Loucy (cell line): Measurements from ENCODE around the gene FGF9.

Source experiments
- H2AFZ ChIP-seq: fragments of 200-600 bp; sonication (generic); 2 replicates; pipeline ENCODE4 v1.6.0; 2016; ENCODE audit warnings: antibody characterized with exemption, mild to moderate bottlenecking, low read length, moderate library complexity
- H3F3A ChIP-seq: fragments of 200-600 bp; 2 replicates; pipeline ENCODE4 v1.6.0; 2016; ENCODE audit warnings: antibody characterized with exemption, low read depth, mild to moderate bottlenecking
- H3K27me3 ChIP-seq: fragments of 200-600 bp; sonication (generic); 2 replicates; pipeline ENCODE4 v1.6.1; 2014; ENCODE audit warnings: low read length, mild to moderate bottlenecking; ENCODE audit not compliant: insufficient read depth, poor library complexity, severe bottlenecking
- H3K36me3 ChIP-seq: fragments of 200-600 bp; sonication (generic); 2 replicates; pipeline ENCODE4 v1.6.1; 2016; ENCODE audit warnings: low read length; ENCODE audit not compliant: insufficient read depth
- H3K4me1 ChIP-seq: fragments of 200-600 bp; sonication (generic); 2 replicates; pipeline ENCODE4 v1.5.1; 2014; ENCODE audit warnings: low read length, mild to moderate bottlenecking; ENCODE audit not compliant: insufficient read depth, poor library complexity, severe bottlenecking
- H3K4me2 ChIP-seq: fragments of 200-600 bp; sonication (generic); 2 replicates; pipeline ENCODE4 v1.6.0; 2014; ENCODE audit warnings: antibody characterized with exemption, low read length, low read depth, mild to moderate bottlenecking; ENCODE audit not compliant: poor library complexity, severe bottlenecking
- H3K4me3 ChIP-seq: fragments of 200-600 bp; sonication (generic); 2 replicates; pipeline ENCODE4 v1.5.1; 2014; ENCODE audit warnings: low read length, mild to moderate bottlenecking, mixed read lengths; ENCODE audit not compliant: poor library complexity, severe bottlenecking
- H3K79me2 ChIP-seq: fragments of 200-600 bp; sonication (generic); 2 replicates; pipeline ENCODE4 v1.6.1; 2014; ENCODE audit warnings: low read length; ENCODE audit not compliant: insufficient read depth
- H3K9ac ChIP-seq: fragments of 200-600 bp; sonication (generic); 2 replicates; pipeline ENCODE4 v1.6.0; 2014; ENCODE audit warnings: mild to moderate bottlenecking, low read depth, low read length, moderate library complexity; ENCODE audit not compliant: poor library complexity, severe bottlenecking
- H3K9me2 ChIP-seq: fragments of 200-600 bp; sonication (generic); replicated peaks from 2 replicates; pipeline ENCODE4 v1.6.1; 2016; ENCODE audit warnings: low read depth, low read length, mixed read lengths
- H3K9me3 ChIP-seq: fragments of 200-600 bp; sonication (generic); 2 replicates; pipeline ENCODE4 v1.6.1; 2014; ENCODE audit warnings: mild to moderate bottlenecking, antibody characterized with exemption, low read length, low read depth; ENCODE audit not compliant: insufficient read depth
- H4K20me1 ChIP-seq: fragments of 200-600 bp; sonication (generic); 2 replicates; pipeline ENCODE4 v1.6.0; 2014; ENCODE audit warnings: antibody characterized with exemption, low read length, mild to moderate bottlenecking; ENCODE audit not compliant: insufficient read depth, poor library complexity, severe bottlenecking
- EZH2phosphoT487 ChIP-seq: fragments of 200-600 bp; IDR thresholded peaks from 2 replicates; pipeline ENCODE4 v1.6.1; 2018; ENCODE audit warnings: antibody characterized with exemption, mild to moderate bottlenecking, moderate library complexity, borderline replicate concordance
- TF ChIP-seq, protein P1 (sequence below): fragments of 200-600 bp; sonication (generic); conservative IDR thresholded peaks from 2 replicates; pipeline ENCODE4 v1.5.1; 2014; ENCODE audit warnings: mild to moderate bottlenecking, antibody characterized with exemption, low read length

Gene FGF9

DNA sequence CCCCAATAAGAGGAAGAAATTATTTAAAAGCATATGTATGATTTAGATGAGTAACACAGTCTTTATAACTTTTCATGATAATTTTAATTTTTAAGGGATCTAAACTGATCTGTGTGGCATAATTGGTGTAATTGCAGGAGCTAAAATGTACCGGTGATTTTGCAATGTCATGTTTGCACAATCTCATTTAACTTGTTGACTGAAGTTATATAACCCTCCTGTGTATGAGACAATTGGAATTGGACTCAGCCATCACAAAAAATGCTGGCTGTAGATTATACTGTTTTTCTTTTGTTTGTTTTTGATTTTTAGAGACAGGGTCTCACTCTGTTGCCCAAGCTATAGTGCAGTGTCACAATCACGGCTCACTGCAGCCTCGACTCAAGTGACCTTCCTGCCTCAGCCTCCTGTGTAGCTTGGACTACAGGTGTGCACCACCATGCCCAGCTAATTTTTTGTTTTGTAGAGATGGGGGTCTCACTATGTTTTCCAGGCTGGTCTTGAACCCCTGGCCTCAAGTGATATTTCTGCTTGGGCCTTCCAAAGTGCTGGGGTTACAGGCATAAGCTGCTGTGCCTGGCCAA, 26.1 kb downstream of the FGF9 start:
- Histone ChIP-seq H3F3A (no peaks in the 10 kb centered on the region), H2AFZ (no peak overlapping the region), H3K4me1 (no peaks in the 10 kb centered on the region), H4K20me1 (no peaks in the 10 kb centered on the region), H3K9me3 (no peaks in the 10 kb centered on the region), H3K9me2 (no peaks in the 10 kb centered on the region), H3K4me3 (no peak overlapping the region), H3K9ac (no peak overlapping the region), H3K79me2 (no peaks in the 10 kb centered on the region), H3K4me2 (no peak overlapping the region), H3K27me3 (no peaks in the 10 kb centered on the region), H3K36me3 (no peaks in the 10 kb centered on the region)
- TF ChIP-seq, protein P1, sequence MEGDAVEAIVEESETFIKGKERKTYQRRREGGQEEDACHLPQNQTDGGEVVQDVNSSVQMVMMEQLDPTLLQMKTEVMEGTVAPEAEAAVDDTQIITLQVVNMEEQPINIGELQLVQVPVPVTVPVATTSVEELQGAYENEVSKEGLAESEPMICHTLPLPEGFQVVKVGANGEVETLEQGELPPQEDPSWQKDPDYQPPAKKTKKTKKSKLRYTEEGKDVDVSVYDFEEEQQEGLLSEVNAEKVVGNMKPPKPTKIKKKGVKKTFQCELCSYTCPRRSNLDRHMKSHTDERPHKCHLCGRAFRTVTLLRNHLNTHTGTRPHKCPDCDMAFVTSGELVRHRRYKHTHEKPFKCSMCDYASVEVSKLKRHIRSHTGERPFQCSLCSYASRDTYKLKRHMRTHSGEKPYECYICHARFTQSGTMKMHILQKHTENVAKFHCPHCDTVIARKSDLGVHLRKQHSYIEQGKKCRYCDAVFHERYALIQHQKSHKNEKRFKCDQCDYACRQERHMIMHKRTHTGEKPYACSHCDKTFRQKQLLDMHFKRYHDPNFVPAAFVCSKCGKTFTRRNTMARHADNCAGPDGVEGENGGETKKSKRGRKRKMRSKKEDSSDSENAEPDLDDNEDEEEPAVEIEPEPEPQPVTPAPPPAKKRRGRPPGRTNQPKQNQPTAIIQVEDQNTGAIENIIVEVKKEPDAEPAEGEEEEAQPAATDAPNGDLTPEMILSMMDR, result no peak
- TF ChIP-seq EZH2phosphoT487, result no peak

DNA sequence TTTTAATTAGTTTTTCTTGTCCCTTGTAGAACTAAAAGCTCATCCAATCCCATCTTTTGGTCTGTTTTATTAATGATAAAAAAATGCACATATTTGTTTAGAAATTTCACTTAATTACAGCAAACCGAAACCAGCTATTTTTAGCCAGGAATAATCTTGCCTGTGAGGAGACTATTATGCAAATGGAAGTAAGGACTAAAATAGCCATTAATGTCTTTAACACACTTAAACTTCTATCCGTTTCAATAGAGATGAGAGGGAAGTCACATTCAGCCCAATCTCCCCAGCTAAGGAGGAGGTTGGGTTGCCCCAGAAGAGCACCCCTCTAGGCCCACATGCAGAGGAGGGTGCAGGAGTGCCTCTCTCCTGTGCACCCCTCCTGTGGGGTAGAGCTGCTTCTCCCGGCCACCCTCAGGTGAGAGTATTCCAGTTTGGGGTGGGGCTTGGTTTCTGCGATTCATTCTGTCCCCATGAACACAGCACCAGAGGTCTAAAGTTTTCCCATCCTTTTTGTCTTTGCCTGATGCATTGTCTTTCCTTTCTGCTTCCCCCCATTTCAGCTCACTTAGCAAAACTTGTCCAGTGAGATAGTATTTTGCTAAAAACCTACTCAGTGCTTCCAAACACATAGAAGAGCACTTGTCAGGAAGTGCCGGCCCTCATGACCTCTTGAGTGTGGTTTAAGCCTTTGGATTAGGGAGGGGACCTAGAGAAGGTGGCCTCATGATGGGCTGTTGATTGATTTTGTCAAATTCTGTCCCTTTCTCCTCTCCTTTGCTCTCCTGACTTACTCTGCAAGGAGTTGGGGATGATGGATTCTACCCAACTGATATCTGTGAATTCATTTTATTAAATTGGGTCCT, 28.2 kb downstream of the FGF9 start:
- no peaks in the 10 kb centered on the region for H3K27me3 ChIP-seq
- no peaks in the 10 kb centered on the region for H3K9me2 ChIP-seq
- H3K79me2 ChIP-seq, result no peaks in the 10 kb centered on the region
- no peak overlapping the region for H3K4me2 ChIP-seq
- no peak for TF ChIP-seq EZH2phosphoT487
- TF ChIP-seq, protein P1, result no peak
- no peaks in the 10 kb centered on the region for H3K36me3 ChIP-seq
- no peak overlapping the region for H3K4me3 ChIP-seq
- no peaks in the 10 kb centered on the region for H3K9me3 ChIP-seq
- H2AFZ ChIP-seq, result no peak overlapping the region
- H3K4me1 ChIP-seq, result no peaks in the 10 kb centered on the region
- no peaks in the 10 kb centered on the region for H4K20me1 ChIP-seq
- no peaks in the 10 kb centered on the region for H3F3A ChIP-seq
- H3K9ac ChIP-seq, result no peak overlapping the region

DNA sequence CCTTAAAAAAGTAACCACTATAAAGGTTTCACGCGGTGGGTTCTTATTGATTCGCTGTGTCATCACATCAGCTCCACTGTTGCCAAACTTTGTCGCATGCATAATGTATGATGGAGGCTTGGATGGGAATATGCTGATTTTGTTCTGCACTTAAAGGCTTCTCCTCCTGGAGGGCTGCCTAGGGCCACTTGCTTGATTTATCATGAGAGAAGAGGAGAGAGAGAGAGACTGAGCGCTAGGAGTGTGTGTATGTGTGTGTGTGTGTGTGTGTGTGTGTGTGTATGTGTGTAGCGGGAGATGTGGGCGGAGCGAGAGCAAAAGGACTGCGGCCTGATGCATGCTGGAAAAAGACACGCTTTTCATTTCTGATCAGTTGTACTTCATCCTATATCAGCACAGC, 30.6 kb downstream of the FGF9 start:
- H3K9me2 ChIP-seq, result no peaks in the 10 kb centered on the region
- H3K36me3 ChIP-seq, result no peaks in the 10 kb centered on the region
- no peaks in the 10 kb centered on the region for H3K4me1 ChIP-seq
- H3K4me2 ChIP-seq, result no peak overlapping the region
- H2AFZ ChIP-seq, result no peak overlapping the region
- H3F3A ChIP-seq, result no peaks in the 10 kb centered on the region
- no peak overlapping the region for H3K4me3 ChIP-seq
- no peaks in the 10 kb centered on the region for H3K79me2 ChIP-seq
- H3K9me3 ChIP-seq, result no peaks in the 10 kb centered on the region
- no peak overlapping the region for H3K9ac ChIP-seq
- no peaks in the 10 kb centered on the region for H3K27me3 ChIP-seq
- no peaks in the 10 kb centered on the region for H4K20me1 ChIP-seq
- TF ChIP-seq EZH2phosphoT487, result no peak
- TF ChIP-seq, protein P1, result no peak
